ENCODE measurements around the gene KLHL8.

KLHL8 gene

GRCh38 chr4:87114245-87115062, 106.0 kb downstream of the KLHL8 start:
- H3K27ac ChIP-seq (ENCODE audit: low read length) = no peak overlapping the region
- no peaks in the 10 kb centered on the region for H3K9me3 ChIP-seq (ENCODE audit: control insufficient read depth, insufficient read depth, low read length)
- H3K27me3 ChIP-seq (ENCODE audit: control insufficient read depth, insufficient read depth, low read length) = no peaks in the 10 kb centered on the region
- H3K36me3 ChIP-seq (ENCODE audit: control insufficient read depth, insufficient read depth, low read length) = peaks cover 6% of the 10 kb centered on the region
- no peak overlapping the region for H3K4me3 ChIP-seq (ENCODE audit: low read length)
- no CpG with 5 or more reads among the region's 24 CpGs for WGBS (ENCODE audit: insufficient coverage, insufficient read length)
- no peak for DNase-seq (ENCODE audit: low read depth, low spot score)
- H3K4me1 ChIP-seq (ENCODE audit: control insufficient read depth, insufficient read depth, low read length) = no peaks in the 10 kb centered on the region; the same call in 1 of the 2 replicates

DNA sequence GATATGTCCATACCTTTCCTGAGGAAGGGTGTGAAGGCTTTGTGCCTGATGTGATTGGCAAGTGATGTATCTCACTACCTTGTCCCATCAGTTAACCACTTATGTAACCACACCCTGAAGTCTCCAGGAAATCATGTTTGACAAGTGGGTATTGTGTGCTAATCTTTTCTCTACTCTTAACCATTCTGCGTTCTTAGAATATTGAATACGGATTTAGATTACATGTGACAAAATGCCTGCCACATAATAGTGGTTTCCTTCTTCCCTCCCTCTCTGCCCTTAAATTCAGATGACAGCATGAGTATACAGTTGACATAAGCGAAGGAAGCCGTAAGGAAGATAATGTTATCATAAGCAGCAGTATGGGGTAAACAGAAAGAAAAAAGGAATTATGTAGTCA, 108.4 kb downstream of the KLHL8 start:
- no peak for DNase-seq (ENCODE audit: low read depth, low spot score)
- no peaks in the 10 kb centered on the region for H3K27me3 ChIP-seq (ENCODE audit: control insufficient read depth, insufficient read depth, low read length)
- H3K4me3 ChIP-seq (ENCODE audit: low read length) = no peak overlapping the region
- no peak overlapping the region for H3K27ac ChIP-seq (ENCODE audit: low read length)
- H3K4me1 ChIP-seq (ENCODE audit: control insufficient read depth, insufficient read depth, low read length) = no peaks in the 10 kb centered on the region; the same call in 1 of the 2 replicates
- peaks cover 6% of the 10 kb centered on the region for H3K36me3 ChIP-seq (ENCODE audit: control insufficient read depth, insufficient read depth, low read length)
- no peaks in the 10 kb centered on the region for H3K9me3 ChIP-seq (ENCODE audit: control insufficient read depth, insufficient read depth, low read length)
- no CpG with 5 or more reads among the region's 4 CpGs for WGBS (ENCODE audit: insufficient coverage, insufficient read length)
